MCF 10A (cell line): ENCODE measurements around the gene SMYD3. TPM values are rescaled to one million over a fixed set of nuclear protein-coding genes. Genes with fewer than 3 reads are reported as not detected.
"Not testable (repeated sequence)": the region's sequence is repeated elsewhere in the genome, so short reads cannot be mapped to it uniquely, and the experiment has no call there.

Experiments
- BruUV-seq: library from RNA; stranded (reverse); fragments of 400-500 nt; replicated peaks from 2 replicates; lab custom pipeline; 2021; lab: Mats Ljungman, UMichigan
- CTCF ChIA-PET: fragments of 300-600 bp; sonication (Branson Sonifier 250); formaldehyde crosslinking; extraction: SDS; loops from one replicate; lab custom pipeline; 2021; ENCODE audit warnings: antibody characterized with exemption, inconsistent platforms; lab: Yijun Ruan, JAX
- POLR2A ChIA-PET: fragments of 300-600, 350-650 bp; sonication (Branson Sonifier 250); formaldehyde crosslinking; extraction: SDS; loops from one replicate; lab custom pipeline; 2020; ENCODE audit warnings: antibody characterized with exemption, inconsistent platforms; lab: Yijun Ruan, JAX
- DNase-seq: peaks from one replicate; pipeline ENCODE4 v3.0.0-alpha.2; 2018; ENCODE audit not compliant: unreplicated experiment
- H3K27ac Mint-ChIP-seq: one replicate; pipeline ENCODE4 v1.8.0; 2022; ENCODE audit warnings: mild to moderate bottlenecking, low read depth, mixed read lengths; ENCODE audit not compliant: unreplicated experiment
- H3K27me3 Mint-ChIP-seq: one replicate; pipeline ENCODE4 v1.8.0; 2022; ENCODE audit warnings: mixed read lengths; ENCODE audit not compliant: insufficient read depth, unreplicated experiment
- H3K36me3 Mint-ChIP-seq: one replicate; pipeline ENCODE4 v1.8.0; 2022; ENCODE audit warnings: mild to moderate bottlenecking, moderate library complexity, mixed read lengths; ENCODE audit not compliant: insufficient read depth, unreplicated experiment
- H3K4me1 Mint-ChIP-seq: one replicate; pipeline ENCODE4 v1.8.0; 2022; ENCODE audit warnings: mixed read lengths; ENCODE audit not compliant: insufficient read depth, unreplicated experiment
- H3K4me3 Mint-ChIP-seq: one replicate; pipeline ENCODE4 v1.8.0; 2022; ENCODE audit warnings: mild to moderate bottlenecking, moderate library complexity, mixed read lengths; ENCODE audit not compliant: unreplicated experiment
- H3K9me3 Mint-ChIP-seq: one replicate; pipeline ENCODE4 v1.8.0; 2022; ENCODE audit warnings: mixed read lengths; ENCODE audit not compliant: unreplicated experiment
- intact Hi-C: fragments of 100-400 bp; cut with micrococcal nuclease; formaldehyde crosslinking; loops from 2 replicates; pipeline ENCODE4 v1.14.1; 2022
- total RNA-seq: library from RNA; stranded (reverse); gene quantifications from 2 replicates; pipeline ENCODE4 v1.2.3, GENCODE V29; 2022
- TF ChIP-seq, protein P1 (sequence below): fragments of 200-600 bp; IDR thresholded peaks from one replicate; pipeline ENCODE4 v1.8.0; 2022; ENCODE audit warnings: antibody characterized with exemption, mild to moderate bottlenecking; ENCODE audit not compliant: unreplicated experiment

SMYD3 gene
- total RNA-seq, 1 experiment from 2014 or later: 26.9 TPM

DNA sequence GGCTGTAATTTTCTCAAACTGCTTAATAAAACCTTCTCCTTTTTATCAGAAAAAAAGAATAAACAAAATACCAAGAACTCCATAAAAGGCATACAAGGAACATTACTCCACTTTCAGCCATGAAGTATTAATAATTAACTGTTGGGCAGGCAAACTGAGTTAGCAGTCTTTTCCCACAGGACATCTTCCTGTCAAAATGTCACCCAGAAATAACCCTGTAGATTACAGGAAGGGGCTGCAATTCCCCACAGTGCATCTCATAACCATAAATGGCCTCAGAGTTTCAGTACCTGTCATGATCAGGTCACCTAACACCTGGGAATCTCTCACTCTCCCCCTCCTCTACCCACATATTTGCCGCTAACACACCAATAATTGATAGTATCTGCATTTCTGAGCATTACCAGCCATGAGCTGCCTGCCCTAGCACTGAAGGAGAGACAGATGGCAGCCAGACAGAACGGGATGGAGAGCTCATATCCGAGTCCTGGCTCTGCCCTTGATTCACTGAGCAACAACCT is 475.0 kb downstream of the SMYD3 start:
- DNase-seq: no peak
- Mint-ChIP-seq H3K27ac (no peak overlapping the region), H3K4me3 (no peak overlapping the region), H3K9me3 (peaks cover 14% of the 10 kb centered on the region), H3K4me1 (peaks cover 6% of the 10 kb centered on the region), H3K27me3 (no peaks in the 10 kb centered on the region), H3K36me3 (no peaks in the 10 kb centered on the region)
- POLR2A ChIA-PET: interaction anchor here (0.9 to 1.2 kb wide), 2 partner anchors 11 to 852 kb away, joined by 3 read pairs; no protein-coding TSS in a partner anchor
- CTCF ChIA-PET: interaction anchor here (0.6 kb wide), 1 partner anchor 999 kb away, joined by 4 read pairs; no protein-coding TSS in a partner anchor
- BruUV-seq: no TSS peak
- intact Hi-C loops: no loop called here
- TF ChIP-seq, protein P1, sequence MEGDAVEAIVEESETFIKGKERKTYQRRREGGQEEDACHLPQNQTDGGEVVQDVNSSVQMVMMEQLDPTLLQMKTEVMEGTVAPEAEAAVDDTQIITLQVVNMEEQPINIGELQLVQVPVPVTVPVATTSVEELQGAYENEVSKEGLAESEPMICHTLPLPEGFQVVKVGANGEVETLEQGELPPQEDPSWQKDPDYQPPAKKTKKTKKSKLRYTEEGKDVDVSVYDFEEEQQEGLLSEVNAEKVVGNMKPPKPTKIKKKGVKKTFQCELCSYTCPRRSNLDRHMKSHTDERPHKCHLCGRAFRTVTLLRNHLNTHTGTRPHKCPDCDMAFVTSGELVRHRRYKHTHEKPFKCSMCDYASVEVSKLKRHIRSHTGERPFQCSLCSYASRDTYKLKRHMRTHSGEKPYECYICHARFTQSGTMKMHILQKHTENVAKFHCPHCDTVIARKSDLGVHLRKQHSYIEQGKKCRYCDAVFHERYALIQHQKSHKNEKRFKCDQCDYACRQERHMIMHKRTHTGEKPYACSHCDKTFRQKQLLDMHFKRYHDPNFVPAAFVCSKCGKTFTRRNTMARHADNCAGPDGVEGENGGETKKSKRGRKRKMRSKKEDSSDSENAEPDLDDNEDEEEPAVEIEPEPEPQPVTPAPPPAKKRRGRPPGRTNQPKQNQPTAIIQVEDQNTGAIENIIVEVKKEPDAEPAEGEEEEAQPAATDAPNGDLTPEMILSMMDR: no peak

DNA sequence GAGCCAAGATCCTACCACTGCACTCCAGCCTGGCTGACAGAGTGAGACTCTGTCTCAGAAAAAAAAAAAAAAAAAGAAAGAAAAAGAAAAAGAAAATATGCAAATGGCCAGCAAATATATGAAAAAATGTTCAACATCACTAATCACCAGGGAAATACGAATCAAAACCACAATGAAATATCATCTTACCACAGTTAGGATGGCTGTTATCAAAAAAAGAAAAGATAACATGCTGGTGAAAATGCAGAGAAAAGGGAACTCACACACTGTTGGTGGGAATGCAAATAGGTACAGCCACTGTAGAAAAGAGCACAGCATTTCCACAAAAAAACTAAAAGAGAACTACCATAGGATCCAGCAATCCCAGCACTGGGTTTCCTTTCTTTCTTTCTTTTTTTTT is 477.5 kb downstream of the SMYD3 start:
- H3K36me3 Mint-ChIP-seq: no peaks in the 10 kb centered on the region
- H3K4me1 Mint-ChIP-seq: no peaks in the 10 kb centered on the region
- no peaks in the 10 kb centered on the region for H3K27me3 Mint-ChIP-seq
- ChIA-PET CTCF (interaction anchor here (0.6 kb wide), 1 partner anchor 877 kb away, joined by 3 read pairs; no protein-coding TSS in a partner anchor), POLR2A (no interaction called here)
- TF ChIP-seq, protein P1: no peak
- H3K9me3 Mint-ChIP-seq: peaks cover 14% of the 10 kb centered on the region
- H3K27ac Mint-ChIP-seq: no peak overlapping the region
- no peak overlapping the region for H3K4me3 Mint-ChIP-seq
- BruUV-seq: no TSS peak
- DNase-seq: no peak
- intact Hi-C loops: no loop called here

DNA sequence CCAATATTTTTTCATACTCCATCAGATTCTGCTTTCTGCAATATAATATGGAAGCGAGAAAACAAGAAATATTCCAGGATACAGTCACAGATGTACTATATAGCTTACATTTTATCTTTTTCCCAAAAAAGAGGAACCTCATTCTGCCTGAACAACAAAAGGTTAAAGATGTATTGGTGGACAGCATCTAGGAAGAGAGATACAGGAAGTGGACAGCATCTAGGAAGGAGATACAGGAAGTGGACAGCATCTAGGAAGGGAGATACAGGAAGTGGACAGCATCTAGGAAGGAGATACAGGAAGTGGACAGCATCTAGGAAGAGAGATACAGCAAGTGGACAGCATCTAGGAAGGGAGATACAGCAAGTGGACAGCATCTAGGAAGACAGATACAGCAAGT is 483.0 kb downstream of the SMYD3 start:
- H3K27ac Mint-ChIP-seq, H3K4me3 Mint-ChIP-seq, H3K27me3 Mint-ChIP-seq, H3K4me1 Mint-ChIP-seq, intact Hi-C loops, DNase-seq, H3K36me3 Mint-ChIP-seq, BruUV-seq: not testable (repeated sequence)
- CTCF ChIA-PET: interaction anchor here (0.6 to 2.3 kb wide), 7 partner anchors 11 to 871 kb away, joined by 3 to 9 read pairs (median 5); no protein-coding TSS in a partner anchor
- peaks cover 14% of the 10 kb centered on the region for H3K9me3 Mint-ChIP-seq
- POLR2A ChIA-PET: interaction anchor here (0.5 to 0.6 kb wide), 2 partner anchors 20 to 896 kb away, joined by 3 to 4 read pairs; no protein-coding TSS in a partner anchor

DNA sequence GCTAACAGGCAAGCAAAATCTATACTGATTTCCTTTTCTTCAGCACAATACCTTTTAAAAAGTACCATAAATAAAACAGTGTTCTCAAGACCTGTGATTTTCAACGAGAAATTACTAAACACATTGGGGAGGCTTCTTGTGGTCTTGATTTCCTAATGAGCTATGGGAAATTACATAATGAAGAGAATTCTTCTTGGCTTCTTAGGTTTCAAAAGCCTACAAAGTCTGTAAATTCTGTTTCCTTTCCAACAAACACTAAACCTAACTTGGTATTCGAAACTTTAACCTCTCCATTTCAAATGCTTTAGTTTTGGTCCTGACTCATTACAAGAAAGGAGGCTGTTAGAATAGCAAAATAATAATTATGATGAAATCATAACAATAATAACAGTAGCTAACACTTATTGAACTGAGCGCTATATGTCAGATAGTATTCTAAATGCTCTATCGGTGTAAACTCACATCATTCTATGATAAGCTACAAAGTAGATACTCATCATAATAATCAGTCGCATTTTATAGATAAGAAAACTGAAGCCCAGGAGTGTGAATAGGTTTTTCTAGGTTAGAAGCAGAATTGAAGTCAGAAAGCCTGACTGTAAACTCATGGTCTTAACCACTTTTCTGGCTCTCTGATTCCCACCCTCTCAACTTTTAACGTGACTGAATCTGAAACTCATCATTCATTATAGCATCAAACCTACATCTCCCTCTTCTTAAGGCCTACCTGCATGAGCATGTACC is 486.7 kb downstream of the SMYD3 start:
- no peak for DNase-seq
- Mint-ChIP-seq H3K27ac (no peak overlapping the region), H3K4me1 (no peaks in the 10 kb centered on the region), H3K36me3 (no peaks in the 10 kb centered on the region), H3K9me3 (no peaks in the 10 kb centered on the region), H3K4me3 (no peak overlapping the region), H3K27me3 (no peaks in the 10 kb centered on the region)
- ChIA-PET POLR2A (interaction anchor here (0.5 to 1.5 kb wide), 3 partner anchors 12 to 871 kb away, joined by 3 read pairs; no protein-coding TSS in a partner anchor), CTCF (interaction anchor here (0.8 to 2.4 kb wide), 5 partner anchors 9 to 868 kb away, joined by 3 to 10 read pairs (median 3); no protein-coding TSS in a partner anchor)
- BruUV-seq: no TSS peak
- intact Hi-C loops: no loop called here
- TF ChIP-seq, protein P1: no peak
